ENCODE results near the gene CHST3.
"Not testable (repeated sequence)": the region's sequence is repeated elsewhere in the genome, so short reads cannot be mapped to it uniquely, and the experiment has no call there.

CHST3 gene

GRCh38 chr10:71964098-71964742, at the start of gene CHST3:
CHST3 (plus strand) TSS chr10:71964395; CDS start chr10:72005843, 41,448 bp downstream.
- DNase-seq: peak; percentile 12

DNA sequence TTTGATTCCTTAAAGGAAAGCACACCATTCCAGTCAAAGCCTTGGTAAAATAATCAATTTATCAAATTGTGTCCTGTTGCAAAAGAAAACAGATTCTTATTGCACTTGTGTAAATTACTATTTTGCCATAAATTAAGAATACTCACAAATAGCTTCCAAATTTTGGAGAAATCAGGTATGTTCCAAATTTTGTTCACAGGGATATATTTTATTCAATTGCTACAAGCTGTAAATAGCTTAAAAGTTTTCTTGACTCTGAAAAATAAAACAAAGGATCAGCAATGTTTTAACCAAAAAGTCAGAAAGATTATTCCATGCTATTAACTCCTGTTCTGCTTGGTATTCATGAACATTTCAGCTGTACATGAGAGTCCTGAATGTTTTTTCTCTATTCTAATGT, 47.4 kb upstream of the CHST3 start:
- no peak for DNase-seq

DNA sequence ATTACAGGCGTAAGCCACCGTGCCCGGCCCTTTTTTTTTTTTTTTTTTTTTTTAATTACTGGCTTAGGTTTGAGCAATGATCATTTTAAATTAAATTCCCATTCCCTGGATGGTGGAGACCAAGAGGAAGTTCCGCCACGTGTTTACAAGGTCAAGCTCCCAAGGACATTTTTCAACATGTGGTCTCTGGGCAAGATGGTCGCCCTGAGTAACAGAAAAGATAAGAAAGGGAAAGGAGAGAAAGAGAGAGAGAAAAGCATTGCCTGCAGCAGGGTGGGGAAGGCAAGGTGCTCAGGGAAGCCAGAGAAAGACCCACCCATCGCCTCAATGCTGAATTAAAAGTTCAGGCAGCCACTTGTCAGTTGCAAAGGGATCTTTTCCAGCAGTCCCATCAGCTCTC, 45.2 kb upstream of the CHST3 start:
- DNase-seq: no peak

- not testable (repeated sequence) for DNase-seq
These were observed 44.1 kb upstream of the CHST3 start for GRCh38 chr10:71919956-71920539.

- no peak for DNase-seq
These were observed 43.5 kb upstream of the CHST3 start for GRCh38 chr10:71920540-71921323.

DNA sequence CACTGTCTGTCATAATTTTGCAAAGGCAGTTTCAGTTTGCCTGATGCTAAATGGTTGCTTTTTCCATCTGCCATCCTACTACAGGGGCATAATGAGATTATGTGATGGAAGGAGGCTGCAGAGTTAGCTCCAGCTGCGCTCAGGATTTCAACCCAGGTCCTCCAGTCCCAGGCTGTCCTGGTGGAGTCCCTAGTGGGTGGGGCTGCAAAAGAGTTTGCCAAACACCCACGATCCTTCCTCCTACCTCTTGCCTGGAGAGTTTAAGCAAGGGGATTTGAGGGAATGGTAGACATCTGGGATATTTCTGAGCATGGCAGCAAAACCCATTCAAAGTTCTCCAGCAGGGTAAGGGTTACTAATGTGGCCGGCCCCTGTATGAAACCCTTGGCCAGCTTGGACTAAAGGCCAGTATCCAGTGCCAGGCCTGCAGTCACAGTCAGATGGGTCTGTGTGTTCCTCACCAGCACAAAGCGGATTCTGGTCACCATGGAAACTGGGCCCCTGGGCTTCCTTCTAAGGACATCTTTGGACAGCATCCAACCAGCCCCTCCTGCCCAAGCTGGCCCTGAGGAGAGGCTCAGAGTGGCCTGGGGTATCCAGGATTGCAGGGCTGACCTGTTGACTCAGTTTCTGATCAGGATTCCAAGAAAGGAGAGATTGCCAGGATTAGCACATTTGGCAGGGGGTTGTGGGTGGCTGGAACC, 42.7 kb upstream of the CHST3 start:
- no peak for DNase-seq

- no peak for DNase-seq
These were observed 41.0 kb upstream of the CHST3 start for GRCh38 chr10:71923138-71923692.

DNA sequence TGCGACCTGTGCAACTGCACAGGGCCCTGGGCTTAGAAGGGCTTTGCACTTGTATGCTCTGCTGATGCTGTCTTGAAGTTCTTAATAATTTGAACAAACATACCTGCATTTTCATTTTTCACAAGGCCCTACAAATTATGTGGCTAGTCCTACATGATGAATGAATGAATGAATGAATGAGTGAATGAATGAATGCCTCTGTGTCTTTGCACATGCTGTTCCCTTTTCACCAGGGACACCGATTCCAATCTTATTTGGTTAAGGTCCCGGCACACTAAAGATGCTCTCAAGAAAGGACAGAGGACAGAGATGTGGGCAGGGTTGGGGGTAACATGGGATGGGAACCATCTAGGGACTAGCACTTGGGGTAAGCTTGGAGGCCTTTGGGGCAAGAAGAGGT, 39.4 kb upstream of the CHST3 start:
- no peak for DNase-seq

DNA sequence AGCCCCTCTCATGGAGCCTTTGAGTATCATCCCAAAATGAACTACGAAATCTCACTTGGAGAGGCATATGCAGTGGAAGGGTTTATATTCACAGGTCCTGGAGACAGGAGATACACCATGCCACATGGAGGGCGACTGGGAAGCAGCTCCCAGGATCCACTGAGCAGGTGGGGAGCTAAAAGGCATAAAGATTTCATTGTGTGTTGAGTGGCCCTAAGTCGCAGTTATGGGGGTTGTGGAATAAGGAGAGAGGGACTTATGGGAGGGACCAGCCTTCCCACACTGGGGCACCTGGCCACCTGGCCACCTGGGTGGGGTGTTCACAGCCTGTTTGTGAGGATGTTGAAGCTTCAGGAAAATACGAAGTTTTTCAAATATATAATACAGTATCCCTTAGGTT, 37.0 kb upstream of the CHST3 start:
- DNase-seq: no peak

- no peak for DNase-seq
These were observed 36.2 kb upstream of the CHST3 start for GRCh38 chr10:71927776-71928592.

DNA sequence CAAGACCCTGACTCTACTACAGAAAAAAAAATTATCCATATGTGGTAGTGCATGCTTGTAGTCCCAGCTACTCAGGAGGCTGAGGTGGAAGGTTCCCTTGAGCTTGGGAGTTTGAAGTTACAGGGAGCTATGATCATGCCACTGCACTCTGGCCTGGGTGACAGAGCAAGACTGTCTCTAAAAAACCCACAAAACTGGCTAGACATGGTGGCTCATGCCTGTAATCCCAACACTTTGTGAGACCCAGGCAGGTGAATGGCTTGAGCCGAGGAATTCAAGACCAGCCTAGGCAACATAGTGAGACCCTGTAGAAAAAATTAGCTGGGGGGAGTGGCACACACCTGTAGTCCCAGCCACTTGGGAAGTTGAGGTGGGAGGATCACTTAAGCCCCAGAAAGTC, 32.9 kb upstream of the CHST3 start:
- no peak for DNase-seq

- peak; percentile 45 for DNase-seq
These were observed 30.5 kb upstream of the CHST3 start for GRCh38 chr10:71933651-71934050.

- no peak for DNase-seq
These were observed 26.0 kb upstream of the CHST3 start for GRCh38 chr10:71938211-71938610.

DNA sequence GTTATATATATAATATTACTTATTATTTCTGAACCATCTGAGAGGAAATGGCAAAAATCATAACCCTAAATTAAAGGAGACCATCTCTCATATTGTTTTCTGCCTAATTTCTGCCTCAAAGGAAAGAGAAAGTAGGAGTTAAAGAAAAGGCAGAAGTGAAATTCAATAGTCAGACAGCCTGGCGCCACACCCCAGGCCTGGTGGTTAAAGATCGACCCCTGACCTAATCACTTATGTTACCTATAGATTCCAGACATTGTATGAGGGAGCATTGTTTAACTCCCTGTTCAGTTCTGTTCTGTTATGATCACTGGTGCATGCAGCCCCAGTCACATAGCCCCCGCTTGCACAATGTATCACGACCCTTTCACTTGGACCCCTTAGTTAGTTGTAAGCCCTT, 24.9 kb upstream of the CHST3 start:
- no peak for DNase-seq

DNA sequence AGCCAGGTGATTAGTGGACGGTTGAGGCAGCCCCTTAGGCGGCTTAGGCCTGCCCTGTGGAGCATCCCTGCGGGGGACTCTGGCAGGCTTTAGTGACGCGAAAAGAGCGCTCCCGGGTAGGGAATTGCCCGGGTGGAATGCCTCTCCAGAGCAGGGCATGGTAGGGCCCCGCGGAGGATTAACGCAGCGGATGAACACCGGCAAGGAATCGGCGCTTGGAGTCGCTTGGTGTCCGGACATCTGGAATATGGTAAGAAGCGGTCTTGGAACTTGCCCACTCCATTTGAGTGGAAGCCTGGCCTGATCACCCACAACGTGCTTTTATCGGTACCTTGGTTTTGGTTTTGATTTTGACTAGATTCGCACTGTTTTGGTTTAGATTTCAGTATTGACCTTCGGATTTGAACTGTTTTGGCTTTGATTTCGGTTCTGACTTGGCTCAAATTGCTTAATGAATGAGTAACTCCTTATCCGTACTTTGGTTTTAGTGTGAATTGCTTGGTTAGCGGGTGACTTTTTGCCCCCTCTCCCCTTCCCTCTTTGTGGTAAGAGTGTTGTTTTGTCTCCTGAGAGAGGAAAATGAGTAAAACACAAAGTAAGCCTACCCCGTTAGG, 24.2 kb upstream of the CHST3 start:
- DNase-seq: no peak

- DNase-seq: no peak
These were observed 23.4 kb upstream of the CHST3 start for GRCh38 chr10:71940752-71941151.

DNA sequence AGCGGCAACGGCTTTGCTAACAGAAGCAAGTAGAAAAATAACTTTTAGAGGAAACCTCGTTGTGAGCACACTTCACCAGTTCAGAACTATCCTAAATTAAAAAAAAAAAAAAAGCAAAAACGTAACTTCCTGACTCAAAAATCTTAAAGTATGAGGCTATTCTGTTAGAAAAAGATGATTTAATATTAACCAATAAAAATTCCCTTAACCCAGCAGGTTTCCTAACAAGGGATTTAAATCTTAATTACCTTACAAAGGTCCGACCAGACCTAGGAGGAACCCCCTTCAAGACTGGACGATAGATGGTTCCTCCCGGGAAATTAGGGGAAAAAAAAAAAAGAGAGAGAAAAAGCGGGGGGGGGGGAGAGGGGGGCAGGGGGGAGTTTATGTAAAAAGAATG, 22.9 kb upstream of the CHST3 start:
- DNase-seq: no peak

GRCh38 chr10:71945819-71946474, 18.2 kb upstream of the CHST3 start:
- no peak for DNase-seq

DNA sequence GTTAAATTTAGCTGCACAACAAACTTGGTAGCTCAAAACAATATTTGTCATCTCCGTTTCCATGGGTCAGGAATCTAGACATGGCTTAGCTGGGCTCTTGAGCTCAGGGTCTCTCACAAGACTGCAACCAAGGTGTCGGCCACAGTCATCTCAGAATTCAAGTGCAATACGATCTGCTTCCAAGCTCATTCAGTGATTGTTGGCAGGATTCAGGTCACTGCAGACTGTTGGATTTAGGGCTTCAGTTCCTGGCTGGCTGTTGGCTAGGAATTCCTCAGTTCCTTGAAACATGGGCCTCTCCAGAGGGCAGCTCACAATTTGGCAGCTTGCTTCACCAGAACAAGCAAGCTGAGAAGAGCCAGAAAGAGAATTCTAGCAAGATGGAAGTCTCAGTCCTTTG, 17.5 kb upstream of the CHST3 start:
- DNase-seq: no peak

DNA sequence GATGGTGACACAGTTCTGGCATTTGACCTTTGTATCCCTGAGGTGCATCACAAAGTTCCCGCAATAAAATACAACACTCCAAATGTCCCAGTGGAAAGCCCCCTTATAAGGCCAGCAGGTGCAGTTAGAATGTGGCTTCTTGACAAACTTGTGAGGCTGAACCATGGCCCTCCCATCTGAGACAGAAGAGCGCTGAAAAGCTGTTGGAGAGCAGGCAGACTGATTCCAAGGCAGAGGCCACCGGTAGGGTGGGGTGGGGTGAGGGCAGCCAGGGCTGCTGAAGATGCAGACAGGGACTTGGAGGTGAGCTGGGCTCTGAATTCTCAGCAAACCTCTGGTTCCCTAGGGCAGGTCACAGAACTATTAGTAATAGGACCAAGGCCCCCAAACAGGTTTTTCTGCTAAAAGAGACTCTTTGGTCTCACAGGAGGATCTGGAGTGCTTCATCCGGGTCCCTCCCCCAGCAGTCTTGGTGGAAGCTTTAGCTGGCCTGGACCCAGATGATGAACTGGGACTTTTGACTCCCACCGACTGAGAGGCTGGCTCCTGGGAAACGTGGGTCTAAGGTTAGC, 15.6 kb upstream of the CHST3 start:
- DNase-seq: no peak

DNA sequence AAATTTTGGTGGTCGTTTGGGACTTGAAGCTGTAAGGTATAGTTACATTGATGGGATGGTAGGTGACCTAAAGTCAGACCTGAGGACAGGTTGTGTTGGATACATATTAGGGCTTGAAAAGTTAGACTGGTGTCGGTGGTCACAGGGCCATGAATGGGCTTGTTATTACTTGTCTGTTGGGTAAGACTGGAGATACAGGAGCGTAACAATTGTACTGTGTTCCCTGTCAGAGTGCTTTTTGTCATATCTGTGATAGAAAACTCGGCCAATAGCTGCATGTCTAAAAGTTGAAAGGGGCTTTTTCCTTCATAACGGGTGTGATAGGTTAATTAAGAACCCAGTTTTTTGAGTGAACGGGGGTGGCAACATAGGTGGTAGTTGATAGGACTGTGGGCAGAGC, 13.5 kb upstream of the CHST3 start:
- no peak for DNase-seq

Data from stimulated activated CD4-positive, alpha-beta T cell treated with anti-CD3 and anti-CD28 coated beads, Interleukin-12 subunit alpha, Interleukin-12 subunit beta, amount 100 ng/mL, for 4 hours (primary cell).